HepG2 (cell line): Measurements from ENCODE around the gene CTSW. TPM values are rescaled to one million over a fixed set of nuclear protein-coding genes. Genes with fewer than 3 reads are reported as not detected.
A peak's percentile ranks its signal among the peaks of the same experiment; 100 is the strongest.

ENCODE experiments used
- ATF1 ChIP-seq: IDR thresholded peaks from 2 replicates; pipeline ENCODE4 v1.6.1; 2016; ENCODE audit warnings: mild to moderate bottlenecking, control low read depth
- BRD4 ChIP-seq: sonication (generic); formaldehyde crosslinking; IDR thresholded peaks from 2 replicates; pipeline ENCODE4 v1.4.0; 2020; ENCODE audit warnings: missing genetic modification reagents
- HOXA5 ChIP-seq: sonication (generic); formaldehyde crosslinking; IDR thresholded peaks from 2 replicates; pipeline ENCODE4 v1.4.0; 2020; ENCODE audit warnings: missing genetic modification reagents
- NFE2L2 ChIP-seq: fragments of 150-350 bp; IDR thresholded peaks from 2 replicates; pipeline ENCODE4 v1.6.1; 2014; ENCODE audit warnings: low read length
- PCBP2 ChIP-seq: fragments of 200-400 bp; formaldehyde crosslinking; optimal IDR thresholded peaks from 2 replicates; pipeline ENCODE3; 2018; ENCODE audit warnings: low read length, low read depth; ENCODE audit not compliant: poor library complexity, severe bottlenecking
- POLR2AphosphoS2 ChIP-seq: IDR thresholded peaks from 2 replicates; pipeline ENCODE4 v1.6.1; 2011; ENCODE audit warnings: low read depth, low read length, improper control_type of control experiment
- RNF2 ChIP-seq: fragments of 450-650 bp; conservative IDR thresholded peaks from 2 replicates; pipeline ENCODE4 v1.6.1; 2016; ENCODE audit warnings: low read depth
- ZNF282 ChIP-seq: fragments of 450-650 bp; IDR thresholded peaks from 2 replicates; pipeline ENCODE4 v1.6.1; 2018; ENCODE audit not compliant: partially characterized antibody
- ZNF775 ChIP-seq: sonication (generic); formaldehyde crosslinking; IDR thresholded peaks from 2 replicates; pipeline ENCODE4 v1.4.0; 2020; ENCODE audit warnings: missing genetic modification reagents, mild to moderate bottlenecking, moderate library complexity, borderline replicate concordance
- polyA plus RNA-seq, 8 experiments: library from polyadenylated mRNA; depleted of rRNA in 3 of 8; stranded (reverse) in 7 of 8; unstranded in 1 of 8; fragments of >200 nt; fragmentation: Illumina TruSeq in 4 of 8; extraction: Trizol in 4 of 8; gene quantifications; 2 replicates each; pipeline versions ENCODE4 v1.2.1 to v1.2.3, GENCODE V29; 2011 to 2016; ENCODE audit warnings: low read depth in 4 of 8, missing spikeins in 1 of 8, mixed read lengths in 1 of 8; ENCODE audit not compliant: insufficient read depth in 1 of 8
- total RNA-seq, 5 experiments: library from RNA; depleted of rRNA; stranded (reverse); fragments of >200 nt; fragmentation: Illumina TruSeq; extraction: Trizol; gene quantifications; 2 replicates each; pipeline ENCODE4 v1.2.3, GENCODE V29; 2016; ENCODE audit warnings: low read depth in 1 of 5
- TF ChIP-seq, protein P1 (sequence below): sonication (generic); formaldehyde crosslinking; IDR thresholded peaks from one replicate; pipeline ENCODE4 v1.5.1; 2020; ENCODE audit warnings: mild to moderate bottlenecking, missing genetic modification reagents; ENCODE audit errors: not compliant biosample characterization
- TF ChIP-seq, protein P2 (sequence below): sonication (generic); formaldehyde crosslinking; IDR thresholded peaks from 2 replicates; pipeline ENCODE4 v1.5.1; 2020; ENCODE audit warnings: mild to moderate bottlenecking, moderate library complexity, missing genetic modification reagents
- TF ChIP-seq, protein P3 (sequence below): IDR thresholded peaks from 2 replicates; pipeline ENCODE4 v1.6.1; 2012; ENCODE audit warnings: low read depth, low read length, improper control_type of control experiment
- TF ChIP-seq, protein P4 (sequence below): sonication (generic); formaldehyde crosslinking; IDR thresholded peaks from 2 replicates; pipeline ENCODE4 v1.5.1; 2020; ENCODE audit warnings: missing genetic modification reagents, mild to moderate bottlenecking, borderline replicate concordance
- TF ChIP-seq, protein P5 (sequence below): sonication (generic); IDR thresholded peaks from 2 replicates; pipeline ENCODE4 v1.6.1; 2016; ENCODE audit warnings: low read depth, borderline replicate concordance

CTSW gene
- total and polyA plus RNA-seq, 2 of the 13 experiments (the other 11 are each of a cell fraction or from before 2014, with no cell fraction given), result 0.09 TPM; not detected in 1

DNA sequence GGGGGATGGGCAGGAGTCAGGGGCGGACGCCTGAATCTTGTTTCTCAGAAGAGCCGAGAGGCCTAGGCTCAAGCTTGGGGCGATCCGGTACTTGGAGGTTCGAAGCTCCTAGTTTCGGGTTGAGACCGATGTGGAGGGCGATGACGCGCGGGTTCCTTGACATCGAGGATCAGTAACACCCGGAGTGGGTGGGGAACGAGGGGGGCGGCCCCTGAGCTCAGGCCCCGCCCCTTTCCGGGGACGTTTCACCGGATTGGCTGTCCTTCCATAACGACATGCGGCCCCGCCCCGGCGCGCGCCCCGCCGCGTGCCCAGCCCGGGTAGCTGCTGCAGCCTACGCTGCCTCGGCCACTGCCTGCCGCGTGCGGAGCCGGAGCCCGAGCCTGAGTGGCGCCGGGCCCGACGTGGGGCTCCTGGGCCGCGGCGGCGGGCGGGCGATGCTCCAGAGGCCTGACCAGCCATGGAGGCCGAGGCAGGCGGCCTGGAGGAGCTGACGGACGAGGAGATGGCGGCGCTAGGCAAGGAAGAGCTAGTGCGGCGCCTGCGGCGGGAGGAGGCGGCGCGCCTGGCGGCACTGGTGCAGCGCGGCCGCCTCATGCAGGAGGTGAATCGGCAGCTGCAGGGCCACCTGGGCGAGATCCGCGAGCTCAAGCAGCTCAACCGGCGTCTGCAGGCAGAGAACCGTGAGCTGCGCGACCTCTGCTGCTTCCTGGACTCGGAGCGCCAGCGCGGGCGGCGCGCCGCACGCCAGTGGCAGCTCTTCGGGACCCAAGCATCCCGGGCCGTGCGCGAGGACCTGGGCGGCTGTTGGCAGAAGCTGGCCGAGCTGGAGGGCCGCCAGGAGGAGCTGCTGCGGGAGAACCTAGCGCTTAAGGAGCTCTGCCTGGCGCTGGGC, 10.9 kb downstream of the CTSW start, which contains the start of gene CCDC85B (continued):
- TF ChIP-seq, protein P1, sequence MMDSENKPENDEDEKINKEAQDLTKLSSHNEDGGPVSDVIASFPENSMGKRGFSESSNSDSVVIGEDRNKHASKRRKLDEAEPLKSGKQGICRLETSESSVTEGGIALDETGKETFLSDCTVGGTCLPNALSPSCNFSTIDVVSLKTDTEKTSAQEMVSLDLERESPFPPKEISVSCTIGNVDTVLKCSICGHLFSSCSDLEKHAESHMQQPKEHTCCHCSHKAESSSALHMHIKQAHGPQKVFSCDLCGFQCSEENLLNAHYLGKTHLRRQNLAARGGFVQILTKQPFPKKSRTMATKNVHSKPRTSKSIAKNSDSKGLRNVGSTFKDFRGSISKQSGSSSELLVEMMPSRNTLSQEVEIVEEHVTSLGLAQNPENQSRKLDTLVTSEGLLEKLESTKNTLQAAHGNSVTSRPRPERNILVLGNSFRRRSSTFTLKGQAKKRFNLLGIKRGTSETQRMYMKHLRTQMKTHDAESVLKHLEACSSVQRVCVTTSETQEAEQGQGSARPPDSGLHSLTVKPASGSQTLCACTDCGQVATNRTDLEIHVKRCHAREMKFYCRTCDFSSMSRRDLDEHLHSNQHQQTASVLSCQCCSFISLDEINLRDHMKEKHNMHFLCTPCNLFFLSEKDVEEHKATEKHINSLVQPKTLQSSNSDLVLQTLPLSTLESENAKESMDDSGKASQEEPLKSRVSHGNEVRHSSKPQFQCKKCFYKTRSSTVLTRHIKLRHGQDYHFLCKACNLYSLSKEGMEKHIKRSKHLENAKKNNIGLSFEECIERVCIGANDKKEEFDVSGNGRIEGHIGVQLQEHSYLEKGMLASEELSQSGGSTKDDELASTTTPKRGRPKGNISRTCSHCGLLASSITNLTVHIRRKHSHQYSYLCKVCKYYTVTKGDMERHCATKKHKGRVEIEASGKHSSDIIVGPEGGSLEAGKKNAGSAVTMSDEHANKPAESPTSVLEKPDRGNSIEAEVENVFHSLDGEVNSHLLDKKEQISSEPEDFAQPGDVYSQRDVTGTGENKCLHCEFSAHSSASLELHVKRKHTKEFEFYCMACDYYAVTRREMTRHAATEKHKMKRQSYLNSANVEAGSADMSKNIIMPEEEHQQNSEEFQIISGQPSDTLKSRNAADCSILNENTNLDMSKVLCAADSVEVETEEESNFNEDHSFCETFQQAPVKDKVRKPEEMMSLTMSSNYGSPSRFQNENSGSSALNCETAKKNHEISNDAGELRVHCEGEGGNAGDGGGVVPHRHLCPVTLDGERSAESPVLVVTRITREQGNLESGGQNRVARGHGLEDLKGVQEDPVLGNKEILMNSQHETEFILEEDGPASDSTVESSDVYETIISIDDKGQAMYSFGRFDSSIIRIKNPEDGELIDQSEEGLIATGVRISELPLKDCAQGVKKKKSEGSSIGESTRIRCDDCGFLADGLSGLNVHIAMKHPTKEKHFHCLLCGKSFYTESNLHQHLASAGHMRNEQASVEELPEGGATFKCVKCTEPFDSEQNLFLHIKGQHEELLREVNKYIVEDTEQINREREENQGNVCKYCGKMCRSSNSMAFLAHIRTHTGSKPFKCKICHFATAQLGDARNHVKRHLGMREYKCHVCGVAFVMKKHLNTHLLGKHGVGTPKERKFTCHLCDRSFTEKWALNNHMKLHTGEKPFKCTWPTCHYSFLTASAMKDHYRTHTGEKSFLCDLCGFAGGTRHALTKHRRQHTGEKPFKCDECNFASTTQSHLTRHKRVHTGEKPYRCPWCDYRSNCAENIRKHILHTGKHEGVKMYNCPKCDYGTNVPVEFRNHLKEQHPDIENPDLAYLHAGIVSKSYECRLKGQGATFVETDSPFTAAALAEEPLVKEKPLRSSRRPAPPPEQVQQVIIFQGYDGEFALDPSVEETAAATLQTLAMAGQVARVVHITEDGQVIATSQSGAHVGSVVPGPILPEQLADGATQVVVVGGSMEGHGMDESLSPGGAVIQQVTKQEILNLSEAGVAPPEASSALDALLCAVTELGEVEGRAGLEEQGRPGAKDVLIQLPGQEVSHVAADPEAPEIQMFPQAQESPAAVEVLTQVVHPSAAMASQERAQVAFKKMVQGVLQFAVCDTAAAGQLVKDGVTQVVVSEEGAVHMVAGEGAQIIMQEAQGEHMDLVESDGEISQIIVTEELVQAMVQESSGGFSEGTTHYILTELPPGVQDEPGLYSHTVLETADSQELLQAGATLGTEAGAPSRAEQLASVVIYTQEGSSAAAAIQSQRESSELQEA, result no peak
- TF ChIP-seq, protein P2, sequence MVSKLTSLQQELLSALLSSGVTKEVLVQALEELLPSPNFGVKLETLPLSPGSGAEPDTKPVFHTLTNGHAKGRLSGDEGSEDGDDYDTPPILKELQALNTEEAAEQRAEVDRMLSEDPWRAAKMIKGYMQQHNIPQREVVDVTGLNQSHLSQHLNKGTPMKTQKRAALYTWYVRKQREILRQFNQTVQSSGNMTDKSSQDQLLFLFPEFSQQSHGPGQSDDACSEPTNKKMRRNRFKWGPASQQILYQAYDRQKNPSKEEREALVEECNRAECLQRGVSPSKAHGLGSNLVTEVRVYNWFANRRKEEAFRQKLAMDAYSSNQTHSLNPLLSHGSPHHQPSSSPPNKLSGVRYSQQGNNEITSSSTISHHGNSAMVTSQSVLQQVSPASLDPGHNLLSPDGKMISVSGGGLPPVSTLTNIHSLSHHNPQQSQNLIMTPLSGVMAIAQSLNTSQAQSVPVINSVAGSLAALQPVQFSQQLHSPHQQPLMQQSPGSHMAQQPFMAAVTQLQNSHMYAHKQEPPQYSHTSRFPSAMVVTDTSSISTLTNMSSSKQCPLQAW (CRISPR knock-in tag), result peak; percentile 11; the same call in 1 of the 2 replicates
- TF ChIP-seq ZNF775 (CRISPR knock-in tag) (no peak), HOXA5 (peak; percentile 21), ZNF282 (no peak), BRD4 (CRISPR knock-in tag) (no peak), ATF1 (no peak), RNF2 (peak; percentile 96), NFE2L2 (no peak), POLR2AphosphoS2 (peak; percentile 64), PCBP2 (no peak)
- TF ChIP-seq, protein P3, sequence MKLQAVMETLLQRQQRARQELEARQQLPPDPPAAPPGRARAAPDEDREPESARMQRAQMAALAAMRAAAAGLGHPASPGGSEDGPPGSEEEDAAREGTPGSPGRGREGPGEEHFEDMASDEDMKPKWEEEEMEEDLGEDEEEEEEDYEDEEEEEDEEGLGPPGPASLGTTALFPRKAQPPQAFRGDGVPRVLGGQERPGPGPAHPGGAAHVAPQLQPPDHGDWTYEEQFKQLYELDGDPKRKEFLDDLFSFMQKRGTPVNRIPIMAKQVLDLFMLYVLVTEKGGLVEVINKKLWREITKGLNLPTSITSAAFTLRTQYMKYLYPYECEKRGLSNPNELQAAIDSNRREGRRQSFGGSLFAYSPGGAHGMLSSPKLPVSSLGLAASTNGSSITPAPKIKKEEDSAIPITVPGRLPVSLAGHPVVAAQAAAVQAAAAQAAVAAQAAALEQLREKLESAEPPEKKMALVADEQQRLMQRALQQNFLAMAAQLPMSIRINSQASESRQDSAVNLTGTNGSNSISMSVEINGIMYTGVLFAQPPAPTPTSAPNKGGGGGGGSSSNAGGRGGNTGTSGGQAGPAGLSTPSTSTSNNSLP, result 0 out of 2 replicates have a peak, but pooled peaks have one; percentile 14
- TF ChIP-seq, protein P4, sequence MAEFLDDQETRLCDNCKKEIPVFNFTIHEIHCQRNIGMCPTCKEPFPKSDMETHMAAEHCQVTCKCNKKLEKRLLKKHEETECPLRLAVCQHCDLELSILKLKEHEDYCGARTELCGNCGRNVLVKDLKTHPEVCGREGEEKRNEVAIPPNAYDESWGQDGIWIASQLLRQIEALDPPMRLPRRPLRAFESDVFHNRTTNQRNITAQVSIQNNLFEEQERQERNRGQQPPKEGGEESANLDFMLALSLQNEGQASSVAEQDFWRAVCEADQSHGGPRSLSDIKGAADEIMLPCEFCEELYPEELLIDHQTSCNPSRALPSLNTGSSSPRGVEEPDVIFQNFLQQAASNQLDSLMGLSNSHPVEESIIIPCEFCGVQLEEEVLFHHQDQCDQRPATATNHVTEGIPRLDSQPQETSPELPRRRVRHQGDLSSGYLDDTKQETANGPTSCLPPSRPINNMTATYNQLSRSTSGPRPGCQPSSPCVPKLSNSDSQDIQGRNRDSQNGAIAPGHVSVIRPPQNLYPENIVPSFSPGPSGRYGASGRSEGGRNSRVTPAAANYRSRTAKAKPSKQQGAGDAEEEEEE (CRISPR knock-in tag), result no peak
- TF ChIP-seq, protein P5, sequence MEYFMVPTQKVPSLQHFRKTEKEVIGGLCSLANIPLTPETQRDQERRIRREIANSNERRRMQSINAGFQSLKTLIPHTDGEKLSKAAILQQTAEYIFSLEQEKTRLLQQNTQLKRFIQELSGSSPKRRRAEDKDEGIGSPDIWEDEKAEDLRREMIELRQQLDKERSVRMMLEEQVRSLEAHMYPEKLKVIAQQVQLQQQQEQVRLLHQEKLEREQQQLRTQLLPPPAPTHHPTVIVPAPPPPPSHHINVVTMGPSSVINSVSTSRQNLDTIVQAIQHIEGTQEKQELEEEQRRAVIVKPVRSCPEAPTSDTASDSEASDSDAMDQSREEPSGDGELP, result no peak
